GM21737 (cell line): Measurements from ENCODE around the gene RAI14.

Source experiments
- ATAC-seq: cut with Tn5 transposase; IDR thresholded peaks from one replicate; pipeline ENCODE4 v1.9.1; 2021; ENCODE audit warnings: mild to moderate bottlenecking, moderate library complexity; ENCODE audit not compliant: unreplicated experiment

The RAI14 gene

DNA sequence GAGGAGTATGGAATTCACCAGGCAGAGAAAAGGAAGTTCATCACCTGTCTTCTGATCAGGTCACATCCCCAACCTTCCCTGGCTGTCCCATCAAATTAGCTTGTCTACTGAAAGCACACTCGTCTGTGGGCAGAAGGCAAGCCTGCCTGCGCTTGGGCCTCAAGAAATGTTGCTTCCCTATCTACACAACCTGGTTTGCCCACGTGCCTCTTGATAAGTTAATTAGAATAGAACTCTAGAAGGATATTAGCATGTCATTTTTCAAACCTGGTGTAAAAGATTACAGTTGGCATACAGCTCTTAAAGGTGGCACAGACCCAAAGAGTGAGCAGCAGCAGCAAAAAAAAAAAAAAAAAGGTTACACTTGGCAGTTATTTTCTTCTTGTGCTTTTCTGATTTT lies 188.0 kb downstream of the RAI14 start:
- no peak for ATAC-seq

GRCh38 chr5:34844999-34845398 lies 188.9 kb downstream of the RAI14 start:
- no peak for ATAC-seq

- ATAC-seq: no peak
Observed at GRCh38 chr5:34847056-34847455, 190.9 kb downstream of the RAI14 start.

- ATAC-seq: no peak
Observed at GRCh38 chr5:34847552-34847951, 191.4 kb downstream of the RAI14 start.

- ATAC-seq: no peak
Observed at GRCh38 chr5:34848230-34848629, 192.1 kb downstream of the RAI14 start.

DNA sequence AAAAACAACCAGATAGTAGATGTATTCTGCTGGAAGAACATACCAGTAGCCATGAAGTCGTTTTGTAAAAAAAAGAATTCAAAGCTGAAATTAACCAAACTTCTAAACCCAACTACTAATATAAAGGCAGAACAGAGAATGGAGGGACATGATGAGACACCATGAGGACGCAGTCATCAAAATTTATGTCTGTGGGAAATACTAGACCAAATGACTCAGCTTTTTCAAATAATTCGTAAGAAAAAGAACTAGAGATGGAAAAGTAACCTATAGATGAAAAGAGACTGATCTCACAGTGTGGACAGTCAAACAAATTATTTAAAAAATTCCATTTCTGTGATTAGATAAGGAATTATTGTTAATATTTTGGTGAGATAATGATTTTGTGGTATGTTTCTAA lies 193.1 kb downstream of the RAI14 start:
- no peak for ATAC-seq

DNA sequence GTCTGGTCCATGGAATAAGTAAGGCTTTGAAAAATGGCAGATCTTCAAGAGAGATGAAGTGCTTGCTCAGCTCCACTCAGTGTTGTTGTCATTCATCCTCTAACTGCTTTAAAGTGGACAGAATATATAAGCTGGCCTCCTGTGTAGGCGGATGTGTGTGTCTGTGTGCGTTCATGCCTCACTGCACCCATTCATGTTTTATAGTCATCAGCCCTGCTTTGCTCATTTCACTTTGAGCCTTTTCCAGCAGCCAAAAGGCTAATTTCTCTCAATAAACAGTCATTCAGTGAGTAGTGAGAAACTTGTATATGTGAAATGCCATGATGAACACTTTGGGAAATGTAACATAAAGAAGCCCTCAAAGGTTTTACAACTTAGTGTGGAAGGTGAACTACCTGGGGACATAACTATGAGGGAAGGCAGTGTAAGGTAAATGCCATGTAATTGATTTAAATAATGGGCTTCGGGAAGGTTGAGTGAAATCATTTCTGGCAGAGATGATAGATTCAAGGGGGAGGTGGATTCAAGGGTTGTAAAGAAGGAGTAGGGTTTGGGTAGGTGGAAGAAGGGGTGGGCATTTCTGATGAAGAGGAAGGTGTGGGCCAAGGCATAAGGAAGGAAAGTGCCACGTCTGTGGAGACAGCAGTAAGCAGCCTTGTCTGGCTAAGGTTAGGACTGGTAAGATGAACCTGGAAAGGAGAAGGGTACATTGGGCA lies 198.5 kb downstream of the RAI14 start:
- peak; percentile 93 for ATAC-seq

DNA sequence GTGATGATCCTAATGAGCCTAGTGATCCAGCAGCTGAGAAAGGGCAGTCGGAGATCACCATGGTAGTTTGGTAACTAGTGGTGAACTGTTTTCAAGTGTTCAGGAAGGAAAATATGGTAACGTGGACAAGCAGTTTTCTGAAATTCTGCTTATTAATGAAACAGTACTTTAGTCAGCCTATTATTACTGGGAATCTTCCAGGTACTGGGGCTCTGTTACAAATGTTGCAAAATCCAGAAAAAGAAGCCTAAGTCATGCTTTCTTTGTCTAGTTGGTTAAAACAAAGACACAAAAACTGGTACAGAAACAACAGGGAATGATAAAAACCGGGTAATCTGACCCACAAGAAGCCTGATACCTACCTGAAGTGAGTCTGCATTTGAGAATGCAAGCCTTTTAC lies 201.0 kb downstream of the RAI14 start:
- no peak for ATAC-seq

DNA sequence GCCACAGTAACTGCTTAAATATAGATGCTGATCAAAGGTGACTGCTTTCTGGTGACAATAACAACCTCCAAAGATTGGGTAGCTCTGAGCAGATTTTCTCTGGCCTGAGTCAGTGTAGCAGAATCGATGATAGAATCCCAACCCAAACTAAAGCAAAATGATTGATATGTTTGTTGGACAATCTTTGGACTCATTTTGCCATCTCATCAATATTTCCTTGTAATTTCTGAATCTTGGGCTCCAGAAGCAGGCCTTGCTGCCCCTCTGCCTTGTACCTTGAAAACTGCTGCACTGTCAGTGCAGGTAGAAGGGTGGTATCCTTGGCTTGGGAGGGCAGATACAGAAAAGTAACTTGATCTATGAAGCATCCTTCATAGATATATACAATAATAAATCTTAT lies 201.8 kb downstream of the RAI14 start:
- no peak for ATAC-seq

DNA sequence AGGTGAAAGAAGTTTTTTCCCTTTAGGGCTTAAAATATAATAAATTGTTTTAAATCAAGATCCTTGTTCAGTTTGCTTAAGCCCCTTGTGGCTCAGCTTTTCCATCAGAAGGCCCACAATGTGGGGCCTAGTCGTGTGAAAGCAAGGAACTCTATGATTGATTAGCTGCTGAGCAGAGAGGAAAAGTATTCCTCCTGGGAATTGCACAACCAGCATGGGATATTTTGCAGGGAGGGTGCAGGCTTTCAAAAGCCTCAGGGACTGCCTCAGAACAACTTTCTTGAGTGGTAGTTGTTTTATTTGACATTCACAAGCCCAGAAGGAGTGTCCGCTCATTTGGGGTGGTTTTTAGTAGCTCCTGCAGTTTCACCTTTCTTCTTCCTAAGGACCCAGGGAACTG lies 202.7 kb downstream of the RAI14 start:
- ATAC-seq: no peak

- no peak for ATAC-seq
Observed at GRCh38 chr5:34859253-34859652, 203.1 kb downstream of the RAI14 start.

GRCh38 chr5:34863946-34864345 lies 207.8 kb downstream of the RAI14 start:
- ATAC-seq: no peak

- no peak for ATAC-seq
Observed at GRCh38 chr5:34865091-34865490, 209.0 kb downstream of the RAI14 start.

DNA sequence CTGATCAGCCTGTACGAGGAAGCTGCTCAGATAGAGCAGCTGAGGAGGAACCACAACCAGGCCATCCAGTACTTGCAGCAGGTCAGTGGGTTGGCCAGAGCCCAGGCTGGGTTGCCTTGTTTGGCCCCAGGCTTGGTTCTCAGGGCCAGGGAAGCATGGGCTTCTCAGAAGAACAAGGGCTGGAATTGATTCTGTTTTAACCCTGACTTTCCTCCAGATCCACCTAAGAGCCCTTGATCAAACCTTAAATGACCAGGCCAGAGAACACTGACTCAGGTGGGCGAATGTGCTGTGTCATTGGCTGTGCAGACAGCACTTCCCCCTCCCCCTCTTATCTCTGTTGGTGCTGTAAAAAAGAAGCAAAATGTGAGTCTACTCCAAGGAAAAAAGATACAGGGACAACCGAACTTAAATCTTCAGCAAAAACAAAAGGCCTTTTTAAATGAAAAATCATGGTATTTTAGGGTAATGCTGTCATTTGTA lies 210.9 kb downstream of the RAI14 start:
- no peak for ATAC-seq

DNA sequence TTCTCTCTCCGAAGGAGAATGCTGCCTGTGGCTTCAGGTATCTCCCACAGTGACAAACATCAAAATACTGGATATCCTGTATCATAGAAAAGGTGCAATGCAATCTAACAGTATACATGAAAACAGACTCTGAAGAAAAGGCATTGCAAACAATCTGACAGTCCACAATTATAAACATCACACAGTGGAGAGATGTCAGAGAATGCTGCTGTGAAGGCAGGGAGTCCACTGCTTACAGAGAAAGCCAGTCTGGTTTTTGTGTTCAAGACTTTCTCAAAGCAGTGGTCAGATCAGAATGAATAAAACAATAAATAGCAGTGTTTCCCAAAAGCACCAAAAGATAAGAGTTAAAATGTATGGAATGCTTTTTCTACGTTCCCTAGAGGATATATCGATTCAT lies 211.5 kb downstream of the RAI14 start:
- no peak for ATAC-seq

DNA sequence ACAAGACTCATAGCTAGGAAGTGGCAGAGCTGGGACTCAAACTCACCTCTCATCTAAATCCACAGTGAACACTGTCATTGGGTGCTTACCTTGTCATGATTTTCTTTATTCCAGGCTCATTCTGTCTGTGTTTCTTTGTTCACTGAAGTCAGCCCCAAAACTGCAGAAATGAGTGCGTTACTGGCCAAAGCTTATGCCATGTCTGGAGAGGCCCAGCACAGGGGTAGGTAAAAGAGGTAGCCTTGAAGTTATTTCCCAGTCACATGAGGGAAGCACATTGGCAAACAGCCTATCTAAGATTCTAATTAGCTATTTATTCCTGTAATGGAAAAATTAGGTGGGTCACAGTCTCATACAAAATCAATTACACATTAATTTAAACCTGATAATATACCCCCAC lies 212.7 kb downstream of the RAI14 start:
- no peak for ATAC-seq

DNA sequence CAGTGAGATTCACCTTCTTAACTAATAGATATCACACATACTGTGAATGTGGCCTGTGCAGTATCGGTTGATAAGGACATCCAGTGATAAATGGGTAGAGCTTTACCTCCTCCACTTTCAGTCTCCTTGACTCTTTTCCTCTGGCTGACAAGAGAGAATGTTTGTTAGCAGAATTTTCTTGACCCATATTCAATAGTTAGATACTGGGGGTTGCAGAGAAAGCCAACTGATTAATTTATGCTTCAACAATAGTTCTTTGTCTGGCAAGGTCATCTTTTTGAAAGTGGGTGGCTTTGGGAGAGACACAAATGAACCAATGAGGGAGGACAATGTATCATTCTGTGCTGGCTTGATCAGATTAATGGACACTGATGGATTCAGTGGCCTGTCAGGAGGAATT lies 213.1 kb downstream of the RAI14 start:
- ATAC-seq: no peak

GRCh38 chr5:34870382-34870781 lies 214.3 kb downstream of the RAI14 start:
- ATAC-seq: no peak

- ATAC-seq: no peak
Observed at GRCh38 chr5:34876275-34876674, 220.1 kb downstream of the RAI14 start.

DNA sequence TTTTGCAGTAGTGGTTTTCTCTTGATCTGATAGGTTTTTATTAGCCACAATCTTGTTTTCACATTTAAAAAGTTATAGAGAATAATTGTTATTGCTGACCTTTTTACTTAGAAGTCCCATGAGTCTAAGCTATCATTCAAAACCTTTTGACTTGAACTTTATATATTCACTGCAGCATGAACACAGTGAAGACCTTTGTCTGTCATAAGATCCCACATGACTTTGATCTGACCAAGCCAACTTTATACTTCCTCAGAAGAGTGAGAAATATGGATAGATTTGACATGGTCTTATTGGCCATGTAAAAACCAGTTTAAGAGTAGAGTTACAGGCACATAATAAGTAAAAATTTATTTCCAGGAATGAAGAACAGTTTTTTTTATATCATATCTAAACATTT lies 225.1 kb downstream of the RAI14 start:
- no peak for ATAC-seq
